Activated naive CD4-positive, alpha-beta T cell treated with anti-CD3 and anti-CD28 coated beads for 36 hours (primary cell): ENCODE measurements around the gene HOXD4. TPM values are rescaled to one million over a fixed set of nuclear protein-coding genes. Genes with fewer than 3 reads are reported as not detected.

Experiments
- CTCF ChIA-PET: fragments of 350-600 bp; sonication (Branson Sonifier 250); formaldehyde crosslinking; loops from one replicate; lab custom pipeline; 2021; ENCODE audit warnings: antibody characterized with exemption; lab: Charles Lee
- DNase-seq: peaks from one replicate; pipeline ENCODE4 v3.0.0-alpha.2; 2020
- H3K27ac Mint-ChIP-seq: one replicate; pipeline ENCODE4 v1.8.0; 2021; ENCODE audit warnings: mild to moderate bottlenecking, mixed read lengths
- H3K27me3 Mint-ChIP-seq: one replicate; pipeline ENCODE4 v1.8.0; 2021; ENCODE audit warnings: low read depth, mixed read lengths
- H3K36me3 Mint-ChIP-seq: one replicate; pipeline ENCODE4 v1.8.0; 2021; ENCODE audit warnings: low read depth, mixed read lengths
- H3K4me1 Mint-ChIP-seq: one replicate; pipeline ENCODE4 v1.8.0; 2021; ENCODE audit warnings: low read depth, mixed read lengths
- H3K4me3 Mint-ChIP-seq: one replicate; pipeline ENCODE4 v1.8.0; 2021; ENCODE audit warnings: mild to moderate bottlenecking, moderate library complexity, mixed read lengths
- H3K9me3 Mint-ChIP-seq: one replicate; pipeline ENCODE4 v1.8.0; 2021; ENCODE audit warnings: mixed read lengths
- intact Hi-C: fragments of 100-400 bp; cut with micrococcal nuclease; formaldehyde crosslinking; loops from one replicate; pipeline ENCODE4 v1.15.1; 2023
- total RNA-seq, 2 experiments: library from RNA; stranded (reverse); gene quantifications; one replicate each; pipeline ENCODE4 v1.2.3, GENCODE V29; 2021

Gene HOXD4
- total RNA-seq = not detected

- H3K4me3 Mint-ChIP-seq = no peak within 1 kb of the TSS
- intact Hi-C loops = no loop called here
Measured at GRCh38 chr2:176151442-176152287, at the start of gene HOXD4. HOXD4 (plus strand) TSS chr2:176151550; CDS start chr2:176151634, 84 bp downstream.

GRCh38 chr2:176101842-176102241 lies 49.5 kb upstream of the HOXD4 start:
- CTCF ChIA-PET = interaction anchor here (1.9 kb wide), 1 partner anchor 13 kb away, joined by 4 read pairs; no protein-coding TSS in a partner anchor
- Mint-ChIP-seq H3K27ac (no peak overlapping the region), H3K36me3 (no peaks in the 10 kb centered on the region), H3K9me3 (no peaks in the 10 kb centered on the region), H3K4me1 (peaks cover 32% of the 10 kb centered on the region), H3K4me3 (no peak overlapping the region), H3K27me3 (peaks cover 84% of the 10 kb centered on the region)
- DNase-seq = no peak
- intact Hi-C loops = no loop called here

More at GRCh38 chr2:176151442-176152287, at the start of gene HOXD4:
- Mint-ChIP-seq H3K36me3 (no peaks in the 10 kb centered on the region), H3K27me3 (peaks cover 85% of the 10 kb centered on the region), H3K4me1 (peaks cover 18% of the 10 kb centered on the region), H3K9me3 (no peaks in the 10 kb centered on the region), H3K27ac (no peak within 1 kb of the TSS)
- DNase-seq = no peak
- CTCF ChIA-PET = interaction anchor here (1.0 to 1.8 kb wide), 4 partner anchors 11 to 303 kb away, joined by 4 to 6 read pairs (median 6); no protein-coding TSS in a partner anchor

GRCh38 chr2:176102309-176102866 lies 49.0 kb upstream of the HOXD4 start:
- CTCF ChIA-PET = interaction anchor here (1.9 kb wide), 1 partner anchor 14 kb away, joined by 4 read pairs; no protein-coding TSS in a partner anchor
- Mint-ChIP-seq H3K27ac (no peak overlapping the region), H3K4me3 (no peak overlapping the region), H3K27me3 (peaks cover 84% of the 10 kb centered on the region), H3K9me3 (no peaks in the 10 kb centered on the region), H3K36me3 (no peaks in the 10 kb centered on the region), H3K4me1 (peaks cover 31% of the 10 kb centered on the region)
- intact Hi-C loops = no loop called here
- no peak for DNase-seq

GRCh38 chr2:176103194-176103593 lies 48.2 kb upstream of the HOXD4 start:
- no peak overlapping the region for H3K4me3 Mint-ChIP-seq
- DNase-seq = no peak
- peaks cover 26% of the 10 kb centered on the region for H3K4me1 Mint-ChIP-seq
- H3K9me3 Mint-ChIP-seq = no peaks in the 10 kb centered on the region
- H3K27ac Mint-ChIP-seq = no peak overlapping the region
- intact Hi-C loops = no loop called here
- no peaks in the 10 kb centered on the region for H3K36me3 Mint-ChIP-seq
- H3K27me3 Mint-ChIP-seq = peaks cover 76% of the 10 kb centered on the region
- CTCF ChIA-PET = no interaction called here

- intact Hi-C loops = no loop called here
- Mint-ChIP-seq H3K9me3 (no peaks in the 10 kb centered on the region), H3K36me3 (peaks cover under 1% of the 10 kb centered on the region), H3K4me3 (no peak overlapping the region), H3K27me3 (peaks cover 77% of the 10 kb centered on the region), H3K4me1 (peaks cover 29% of the 10 kb centered on the region), H3K27ac (no peak overlapping the region)
- DNase-seq = no peak
- CTCF ChIA-PET = interaction anchor here (1.4 kb wide), 1 partner anchor 34 kb away, joined by 3 read pairs; no protein-coding TSS in a partner anchor
Measured at GRCh38 chr2:176103742-176104315, 47.5 kb upstream of the HOXD4 start.

- intact Hi-C loops = no loop called here
- Mint-ChIP-seq H3K9me3 (peaks cover 1% of the 10 kb centered on the region), H3K27me3 (peaks cover 77% of the 10 kb centered on the region), H3K4me3 (no peak overlapping the region), H3K36me3 (peaks cover 3% of the 10 kb centered on the region), H3K27ac (no peak overlapping the region), H3K4me1 (peaks cover 35% of the 10 kb centered on the region)
- CTCF ChIA-PET = interaction anchor here (0.7 to 1.4 kb wide), 2 partner anchors 23 to 35 kb away, joined by 3 to 4 read pairs; no protein-coding TSS in a partner anchor
- DNase-seq = peak; percentile 37
Measured at GRCh38 chr2:176104316-176105077, 46.9 kb upstream of the HOXD4 start.

GRCh38 chr2:176105078-176105729 lies 46.1 kb upstream of the HOXD4 start:
- H3K36me3 Mint-ChIP-seq = peaks cover 3% of the 10 kb centered on the region
- H3K27ac Mint-ChIP-seq = no peak overlapping the region
- no peak overlapping the region for H3K4me3 Mint-ChIP-seq
- CTCF ChIA-PET = interaction anchor here (0.7 to 1.4 kb wide), 2 partner anchors 22 to 36 kb away, joined by 3 to 4 read pairs; no protein-coding TSS in a partner anchor
- intact Hi-C loops = no loop called here
- peaks cover 36% of the 10 kb centered on the region for H3K4me1 Mint-ChIP-seq
- peaks cover 1% of the 10 kb centered on the region for H3K9me3 Mint-ChIP-seq
- H3K27me3 Mint-ChIP-seq = peaks cover 79% of the 10 kb centered on the region
- no peak for DNase-seq

- Mint-ChIP-seq H3K27ac (no peak overlapping the region), H3K4me1 (peaks cover 36% of the 10 kb centered on the region), H3K9me3 (peaks cover 1% of the 10 kb centered on the region), H3K27me3 (peaks cover 80% of the 10 kb centered on the region), H3K4me3 (peak overlapping the region; percentile 30), H3K36me3 (peaks cover 3% of the 10 kb centered on the region)
- intact Hi-C loops = loop anchor here (2.0 kb wide), 1 partner anchor 15 kb away; no protein-coding TSS in a partner anchor
- DNase-seq = no peak
- CTCF ChIA-PET = interaction anchor here (1.6 kb wide), 1 partner anchor 8 kb away, joined by 4 read pairs; no protein-coding TSS in a partner anchor
Measured at GRCh38 chr2:176105730-176106580, 45.4 kb upstream of the HOXD4 start.

- CTCF ChIA-PET = interaction anchor here (1.6 kb wide), 1 partner anchor 9 kb away, joined by 4 read pairs; no protein-coding TSS in a partner anchor
- DNase-seq = peak; percentile 30
- H3K4me1 Mint-ChIP-seq = peaks cover 36% of the 10 kb centered on the region
- peaks cover 81% of the 10 kb centered on the region for H3K27me3 Mint-ChIP-seq
- intact Hi-C loops = loop anchor here (2.0 kb wide), 1 partner anchor 14 kb away; no protein-coding TSS in a partner anchor
- H3K4me3 Mint-ChIP-seq = peak within 1 kb of the TSS; percentile 42
- H3K9me3 Mint-ChIP-seq = peaks cover 1% of the 10 kb centered on the region
- peaks cover 3% of the 10 kb centered on the region for H3K36me3 Mint-ChIP-seq
- no peak within 1 kb of the TSS for H3K27ac Mint-ChIP-seq
Measured at GRCh38 chr2:176106581-176107539, 44.5 kb upstream of the HOXD4 start, which contains the start of gene HOXD11. HOXD11 (plus strand) TSS chr2:176107280; CDS start chr2:176107356, 76 bp downstream.
